ENCODE results near the gene MEIS2.

Gene MEIS2

DNA sequence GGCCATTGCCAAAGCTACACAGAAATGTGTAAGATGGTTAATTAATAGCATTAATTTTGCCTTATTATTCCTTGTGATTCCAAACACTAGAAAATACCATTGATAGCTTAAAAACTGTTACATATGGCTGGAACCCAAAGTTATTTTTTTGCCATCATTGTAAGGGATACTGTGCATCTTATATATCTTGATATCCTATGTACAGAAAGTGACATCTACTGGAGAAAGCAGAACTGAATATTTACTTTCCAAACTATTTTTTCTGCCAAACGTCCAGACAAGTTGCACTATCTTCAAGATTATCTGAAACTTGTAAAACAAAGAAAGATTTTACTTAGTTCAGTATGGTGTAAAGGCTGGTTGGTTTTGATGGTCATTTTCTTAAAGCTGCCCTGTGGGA, 33.3 kb upstream of the MEIS2 start:
- TF ChIP-seq, protein P1, sequence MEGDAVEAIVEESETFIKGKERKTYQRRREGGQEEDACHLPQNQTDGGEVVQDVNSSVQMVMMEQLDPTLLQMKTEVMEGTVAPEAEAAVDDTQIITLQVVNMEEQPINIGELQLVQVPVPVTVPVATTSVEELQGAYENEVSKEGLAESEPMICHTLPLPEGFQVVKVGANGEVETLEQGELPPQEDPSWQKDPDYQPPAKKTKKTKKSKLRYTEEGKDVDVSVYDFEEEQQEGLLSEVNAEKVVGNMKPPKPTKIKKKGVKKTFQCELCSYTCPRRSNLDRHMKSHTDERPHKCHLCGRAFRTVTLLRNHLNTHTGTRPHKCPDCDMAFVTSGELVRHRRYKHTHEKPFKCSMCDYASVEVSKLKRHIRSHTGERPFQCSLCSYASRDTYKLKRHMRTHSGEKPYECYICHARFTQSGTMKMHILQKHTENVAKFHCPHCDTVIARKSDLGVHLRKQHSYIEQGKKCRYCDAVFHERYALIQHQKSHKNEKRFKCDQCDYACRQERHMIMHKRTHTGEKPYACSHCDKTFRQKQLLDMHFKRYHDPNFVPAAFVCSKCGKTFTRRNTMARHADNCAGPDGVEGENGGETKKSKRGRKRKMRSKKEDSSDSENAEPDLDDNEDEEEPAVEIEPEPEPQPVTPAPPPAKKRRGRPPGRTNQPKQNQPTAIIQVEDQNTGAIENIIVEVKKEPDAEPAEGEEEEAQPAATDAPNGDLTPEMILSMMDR (IDR thresholded peaks at IDR 0.05; ENCODE audit: control extremely low read depth, extremely low read depth, low read depth, missing control alignments): no peak
- ChIA-PET POLR2A (no interaction called here), CTCF (interaction anchor here (0.6 to 2.0 kb wide), 6 partner anchors 11 to 638 kb away, joined by 3 to 7 read pairs (median 3); no protein-coding TSS in a partner anchor)
- no peak for DNase-seq (ENCODE audit: extremely low spot score)

DNA sequence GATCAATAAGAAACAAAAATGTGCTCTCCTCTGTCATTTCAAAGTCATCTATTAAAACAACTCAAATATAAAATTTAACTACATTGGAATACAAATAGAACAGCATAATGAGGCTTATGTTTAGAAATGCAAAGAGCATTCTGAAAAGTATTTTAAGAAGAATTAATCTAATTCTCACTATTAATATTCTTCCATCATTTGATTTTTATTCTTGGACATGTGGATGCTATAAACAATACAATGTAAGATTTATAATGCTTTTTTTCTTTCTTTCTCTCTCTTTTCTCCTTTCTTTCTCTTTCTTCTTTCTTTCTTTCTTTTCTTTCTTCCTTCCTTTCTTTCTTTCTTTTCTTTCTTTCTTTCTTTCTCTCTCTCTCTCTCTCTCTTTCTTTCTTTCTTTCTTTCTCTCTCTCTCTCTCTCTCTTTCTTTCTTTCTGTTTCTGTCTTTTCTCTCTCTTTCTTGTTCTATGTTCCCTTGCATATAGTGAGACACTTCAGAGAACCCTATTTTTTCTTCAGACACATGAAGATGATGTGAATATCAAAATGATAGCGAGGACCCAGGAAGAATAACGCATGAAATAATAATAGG, 32.6 kb upstream of the MEIS2 start:
- POLR2A ChIA-PET: no interaction called here
- TF ChIP-seq, protein P1 (IDR thresholded peaks at IDR 0.05; ENCODE audit: control extremely low read depth, extremely low read depth, low read depth, missing control alignments): no peak
- DNase-seq (ENCODE audit: extremely low spot score): no peak
- CTCF ChIA-PET: no interaction called here

DNA sequence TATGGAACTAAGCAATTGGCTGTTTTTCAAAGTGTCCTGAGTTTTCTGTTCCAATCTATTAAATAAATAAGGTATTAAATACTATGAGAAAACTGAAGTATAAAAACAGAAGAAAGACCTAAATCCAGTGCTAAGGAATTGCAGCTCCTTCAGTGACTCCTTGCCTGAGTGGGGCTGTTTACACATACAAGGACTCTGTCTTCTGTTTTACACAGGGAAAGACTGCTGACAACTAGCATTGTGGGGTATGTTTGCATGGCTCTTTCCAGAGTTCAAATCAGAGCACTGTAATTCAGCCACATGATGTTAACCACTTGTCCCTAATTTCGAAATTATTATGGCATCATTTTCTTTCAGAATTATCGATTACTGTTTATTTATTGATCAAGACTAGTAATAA, 31.3 kb upstream of the MEIS2 start:
- DNase-seq (ENCODE audit: extremely low spot score): no peak
- ChIA-PET CTCF (no interaction called here), POLR2A (interaction anchor here (0.6 kb wide), 1 partner anchor 674 kb away, joined by 9 read pairs; no protein-coding TSS in a partner anchor)
- TF ChIP-seq, protein P1 (IDR thresholded peaks at IDR 0.05; ENCODE audit: control extremely low read depth, extremely low read depth, low read depth, missing control alignments): no peak

DNA sequence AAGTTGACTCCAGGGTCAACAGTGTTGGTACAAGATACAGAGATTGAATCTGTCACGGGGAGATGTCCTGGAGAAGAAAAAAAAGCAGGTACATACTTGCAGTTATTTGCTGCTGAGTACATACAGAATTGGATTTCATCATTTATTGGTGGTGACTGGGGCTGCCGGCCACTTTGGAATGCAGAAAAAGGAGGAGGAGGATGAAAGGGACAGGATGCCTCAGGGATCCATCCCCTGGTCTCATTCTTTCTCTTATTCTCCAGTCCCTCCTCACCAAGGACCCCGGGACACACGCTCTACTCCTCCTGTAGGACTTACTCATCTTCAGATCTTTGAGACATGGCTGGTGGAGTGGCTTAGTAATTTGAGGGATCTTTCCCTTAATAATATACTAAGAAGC, 30.0 kb upstream of the MEIS2 start:
- TF ChIP-seq, protein P1 (IDR thresholded peaks at IDR 0.05; ENCODE audit: control extremely low read depth, extremely low read depth, low read depth, missing control alignments): no peak
- no peak for DNase-seq (ENCODE audit: extremely low spot score)
- ChIA-PET CTCF (no interaction called here), POLR2A (no interaction called here)

DNA sequence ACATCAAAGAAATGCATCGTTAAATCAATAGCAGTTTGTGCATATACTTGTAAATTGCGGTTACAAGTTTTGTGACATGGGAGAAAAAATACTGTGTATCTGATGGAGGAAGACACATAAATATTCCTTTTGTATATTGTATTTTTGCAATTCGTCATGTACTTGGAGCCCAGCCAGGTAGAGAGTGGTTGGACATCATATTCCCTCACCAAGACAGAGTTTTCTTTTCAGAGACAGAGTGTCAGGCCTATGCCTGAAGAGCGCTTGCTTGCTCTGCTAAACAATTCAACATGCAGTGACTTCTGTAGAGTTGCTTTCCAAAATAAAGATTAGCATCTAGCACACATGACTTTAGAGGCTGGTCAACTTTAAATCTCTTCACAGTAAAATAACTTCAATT, 24.8 kb upstream of the MEIS2 start:
- TF ChIP-seq, protein P1 (IDR thresholded peaks at IDR 0.05; ENCODE audit: control extremely low read depth, extremely low read depth, low read depth, missing control alignments): no peak
- POLR2A ChIA-PET: no interaction called here

DNA sequence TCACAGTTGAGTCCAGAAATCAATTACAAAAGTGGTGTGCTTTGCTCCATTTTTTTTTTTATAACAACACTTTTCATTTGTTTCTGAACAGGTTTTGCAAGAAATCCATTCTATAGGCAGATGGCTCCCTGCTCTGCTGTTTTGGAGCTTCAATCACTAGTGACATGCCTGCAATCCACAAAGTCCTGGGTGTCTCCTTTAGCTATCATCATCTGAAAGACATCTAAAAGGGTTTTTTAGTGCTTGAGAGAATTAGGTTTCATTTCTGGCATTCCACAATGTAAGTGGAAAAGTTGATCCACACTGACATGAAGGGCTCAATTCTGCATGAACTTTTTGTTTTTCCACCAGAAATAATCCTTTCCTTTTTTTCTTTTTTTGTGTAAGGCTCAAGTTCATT, 24.0 kb upstream of the MEIS2 start:
- DNase-seq (ENCODE audit: extremely low spot score): no peak
- TF ChIP-seq, protein P1 (IDR thresholded peaks at IDR 0.05; ENCODE audit: control extremely low read depth, extremely low read depth, low read depth, missing control alignments): no peak
- ChIA-PET POLR2A (no interaction called here), CTCF (interaction anchor here (1.1 to 2.7 kb wide), 2 partner anchors 12 to 240 kb away, joined by 3 to 6 read pairs; no protein-coding TSS in a partner anchor)

More for the DNA sequence above, 24.8 kb upstream of the MEIS2 start:
- CTCF ChIA-PET: no interaction called here
- DNase-seq (ENCODE audit: extremely low spot score): no peak

All from GM10248 (cell line).